MCF 10A (cell line): ENCODE measurements around the gene CLIC2. TPM values are rescaled to one million over a fixed set of nuclear protein-coding genes. Genes with fewer than 3 reads are reported as not detected.

Source experiments
- BruUV-seq: library from RNA; stranded (reverse); fragments of 400-500 nt; replicated peaks from 2 replicates; lab custom pipeline; 2021; lab: Mats Ljungman, UMichigan
- CTCF ChIA-PET: fragments of 300-600 bp; sonication (Branson Sonifier 250); formaldehyde crosslinking; extraction: SDS; loops from one replicate; lab custom pipeline; 2021; ENCODE audit warnings: antibody characterized with exemption, inconsistent platforms; lab: Yijun Ruan, JAX
- POLR2A ChIA-PET: fragments of 300-600, 350-650 bp; sonication (Branson Sonifier 250); formaldehyde crosslinking; extraction: SDS; loops from one replicate; lab custom pipeline; 2020; ENCODE audit warnings: antibody characterized with exemption, inconsistent platforms; lab: Yijun Ruan, JAX
- DNase-seq: peaks from one replicate; pipeline ENCODE4 v3.0.0-alpha.2; 2018; ENCODE audit not compliant: unreplicated experiment
- H3K27ac Mint-ChIP-seq: one replicate; pipeline ENCODE4 v1.8.0; 2022; ENCODE audit warnings: mild to moderate bottlenecking, low read depth, mixed read lengths; ENCODE audit not compliant: unreplicated experiment
- H3K27me3 Mint-ChIP-seq: one replicate; pipeline ENCODE4 v1.8.0; 2022; ENCODE audit warnings: mixed read lengths; ENCODE audit not compliant: insufficient read depth, unreplicated experiment
- H3K36me3 Mint-ChIP-seq: one replicate; pipeline ENCODE4 v1.8.0; 2022; ENCODE audit warnings: mild to moderate bottlenecking, moderate library complexity, mixed read lengths; ENCODE audit not compliant: insufficient read depth, unreplicated experiment
- H3K4me1 Mint-ChIP-seq: one replicate; pipeline ENCODE4 v1.8.0; 2022; ENCODE audit warnings: mixed read lengths; ENCODE audit not compliant: insufficient read depth, unreplicated experiment
- H3K4me3 Mint-ChIP-seq: one replicate; pipeline ENCODE4 v1.8.0; 2022; ENCODE audit warnings: mild to moderate bottlenecking, moderate library complexity, mixed read lengths; ENCODE audit not compliant: unreplicated experiment
- H3K9me3 Mint-ChIP-seq: one replicate; pipeline ENCODE4 v1.8.0; 2022; ENCODE audit warnings: mixed read lengths; ENCODE audit not compliant: unreplicated experiment
- intact Hi-C: fragments of 100-400 bp; cut with micrococcal nuclease; formaldehyde crosslinking; loops from 2 replicates; pipeline ENCODE4 v1.14.1; 2022
- microRNA-seq: library from miRNA; unstranded; fragments of <30 nt; microRNA quantifications from one replicate; pipeline ENCODE4 v1.2.0, GENCODE V29; 2022
- total RNA-seq: library from RNA; stranded (reverse); gene quantifications from 2 replicates; pipeline ENCODE4 v1.2.3, GENCODE V29; 2022
- TF ChIP-seq, protein P1 (sequence below): fragments of 200-600 bp; IDR thresholded peaks from one replicate; pipeline ENCODE4 v1.8.0; 2022; ENCODE audit warnings: antibody characterized with exemption, mild to moderate bottlenecking; ENCODE audit not compliant: unreplicated experiment

CLIC2 gene
- total RNA-seq, 1 experiment from 2014 or later, result 6.0 TPM

DNA sequence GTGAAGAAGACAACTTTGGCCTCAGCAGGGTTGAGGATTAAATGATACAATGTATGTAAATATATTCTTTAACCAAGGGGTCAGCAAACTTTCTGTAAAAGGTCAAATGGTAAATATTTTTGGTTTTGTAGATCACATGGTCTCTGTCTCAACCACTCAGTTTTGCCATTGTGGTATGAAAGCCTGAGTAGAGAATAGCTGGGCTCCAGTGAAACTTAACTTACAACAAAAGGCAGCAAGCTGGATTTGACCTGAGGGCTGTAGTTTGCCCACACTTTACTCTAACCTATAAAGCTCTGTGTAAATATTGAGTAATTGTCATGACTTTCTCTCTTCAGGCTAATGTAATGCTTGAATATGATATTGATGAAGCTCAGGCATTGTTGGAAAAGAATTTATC lies 98.5 kb downstream of the CLIC2 start:
- TF ChIP-seq, protein P1, sequence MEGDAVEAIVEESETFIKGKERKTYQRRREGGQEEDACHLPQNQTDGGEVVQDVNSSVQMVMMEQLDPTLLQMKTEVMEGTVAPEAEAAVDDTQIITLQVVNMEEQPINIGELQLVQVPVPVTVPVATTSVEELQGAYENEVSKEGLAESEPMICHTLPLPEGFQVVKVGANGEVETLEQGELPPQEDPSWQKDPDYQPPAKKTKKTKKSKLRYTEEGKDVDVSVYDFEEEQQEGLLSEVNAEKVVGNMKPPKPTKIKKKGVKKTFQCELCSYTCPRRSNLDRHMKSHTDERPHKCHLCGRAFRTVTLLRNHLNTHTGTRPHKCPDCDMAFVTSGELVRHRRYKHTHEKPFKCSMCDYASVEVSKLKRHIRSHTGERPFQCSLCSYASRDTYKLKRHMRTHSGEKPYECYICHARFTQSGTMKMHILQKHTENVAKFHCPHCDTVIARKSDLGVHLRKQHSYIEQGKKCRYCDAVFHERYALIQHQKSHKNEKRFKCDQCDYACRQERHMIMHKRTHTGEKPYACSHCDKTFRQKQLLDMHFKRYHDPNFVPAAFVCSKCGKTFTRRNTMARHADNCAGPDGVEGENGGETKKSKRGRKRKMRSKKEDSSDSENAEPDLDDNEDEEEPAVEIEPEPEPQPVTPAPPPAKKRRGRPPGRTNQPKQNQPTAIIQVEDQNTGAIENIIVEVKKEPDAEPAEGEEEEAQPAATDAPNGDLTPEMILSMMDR, result no peak
- Mint-ChIP-seq H3K36me3 (peaks cover 45% of the 10 kb centered on the region), H3K4me3 (no peak overlapping the region), H3K4me1 (no peaks in the 10 kb centered on the region), H3K9me3 (no peaks in the 10 kb centered on the region), H3K27me3 (no peaks in the 10 kb centered on the region), H3K27ac (no peak overlapping the region)
- ChIA-PET CTCF (no interaction called here), POLR2A (no interaction called here)
- intact Hi-C loops, result no loop called here
- BruUV-seq, result no TSS peak
- no peak for DNase-seq

GRCh38 chrX:155231163-155231562 lies 103.3 kb downstream of the CLIC2 start:
- Mint-ChIP-seq H3K9me3 (no peaks in the 10 kb centered on the region), H3K4me1 (no peaks in the 10 kb centered on the region), H3K36me3 (peaks cover 31% of the 10 kb centered on the region), H3K4me3 (no peak overlapping the region), H3K27me3 (no peaks in the 10 kb centered on the region), H3K27ac (peak overlapping the region; percentile 4)
- DNase-seq, result no peak
- intact Hi-C loops, result no loop called here
- BruUV-seq, result no TSS peak
- TF ChIP-seq, protein P1, result no peak
- POLR2A ChIA-PET, result no interaction called here
- CTCF ChIA-PET, result no interaction called here

Small RNA genes within 50 kb of the gene (microRNA-seq; reads per million reads assigned to microRNA genes)
- not detected for gene MIR1184-2

Other genes with a start within 250 kb of the CLIC2 start
- 60.5 and 62.9 TPM in 2 replicates for gene VBP1, start 118.2 kb downstream of the CLIC2 start, total RNA-seq
- gene RAB39B, start 70.1 kb downstream of the CLIC2 start, total RNA-seq, result 5.0 and 6.0 TPM in 2 replicates
- gene F8A2, start 47.5 kb upstream of the CLIC2 start, total RNA-seq, result not detected in 2 replicates
- 2.8 and 4.0 TPM in 2 replicates for gene F8A3, start 124.0 kb upstream of the CLIC2 start, total RNA-seq